ENCODE measurements around the gene TMC4.

DNA sequence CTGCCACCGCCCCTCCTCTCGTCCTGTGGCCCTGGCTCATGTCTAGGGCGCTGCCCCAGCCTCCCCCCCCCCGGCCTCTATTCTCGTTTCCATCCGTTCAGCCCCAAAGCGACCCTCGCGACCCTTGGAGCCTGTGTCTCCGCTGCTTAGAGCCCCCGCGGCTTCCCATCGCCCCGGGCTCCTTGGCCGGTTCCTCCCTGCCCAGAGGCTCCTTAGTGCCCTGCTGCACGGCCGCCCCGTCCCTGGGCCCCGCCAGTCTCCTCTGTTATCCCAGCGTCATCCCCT lies 44.6 kb downstream of the TMC4 start:
- TF ChIP-seq POLR2A (IDR thresholded peaks at IDR 0.05): no peak
- TF ChIP-seq CTCF (IDR thresholded peaks at IDR 0.05): no peak
- no peak for TF ChIP-seq POLR2AphosphoS5 (IDR thresholded peaks at IDR 0.05)
- TF ChIP-seq EP300 (IDR thresholded peaks at IDR 0.05): no peak

Measured in sigmoid colon (tissue), 4 donors.